IMR-90 (cell line): Measurements from ENCODE around the gene PLA2G1B.

Experiments
- BHLHE40 ChIP-seq: fragments of 150-350 bp; IDR thresholded peaks from 2 replicates; pipeline ENCODE4 v1.6.1; 2016; ENCODE audit warnings: mild to moderate bottlenecking, low read depth, low read length
- FOS ChIP-seq: fragments of 150-350 bp; IDR thresholded peaks from 2 replicates; pipeline ENCODE4 v1.6.1; 2016; ENCODE audit warnings: low read depth, low read length
- MAZ ChIP-seq: IDR thresholded peaks from 2 replicates; pipeline ENCODE4 v1.6.1; 2012; ENCODE audit warnings: low read depth, mild to moderate bottlenecking, low read length, improper control_type of control experiment, moderate library complexity, borderline replicate concordance
- MXI1 ChIP-seq: IDR thresholded peaks from 2 replicates; pipeline ENCODE4 v1.6.1; 2012; ENCODE audit warnings: low read depth, mild to moderate bottlenecking, low read length, moderate library complexity, borderline replicate concordance
- NFE2L2 ChIP-seq: fragments of 150-350 bp; IDR thresholded peaks from 2 replicates; pipeline ENCODE4 v1.6.1; 2016; ENCODE audit warnings: low read depth, mild to moderate bottlenecking, low read length
- POLR2A ChIP-seq: IDR thresholded peaks from 2 replicates; pipeline ENCODE4 v1.6.1; 2012; ENCODE audit warnings: mild to moderate bottlenecking, low read depth, low read length
- RAD21 ChIP-seq: IDR thresholded peaks from 2 replicates; pipeline ENCODE4 v1.6.1; 2012; ENCODE audit warnings: low read length, improper control_type of control experiment
- RCOR1 ChIP-seq: IDR thresholded peaks from 2 replicates; pipeline ENCODE4 v1.6.1; 2012; ENCODE audit warnings: mild to moderate bottlenecking, low read length, improper control_type of control experiment; ENCODE audit not compliant: insufficient replicate concordance
- RFX5 ChIP-seq: IDR thresholded peaks from 2 replicates; pipeline ENCODE4 v1.8.0; 2012; ENCODE audit warnings: low read depth, mild to moderate bottlenecking, low read length, moderate library complexity
- SMC3 ChIP-seq: fragments of 150-350 bp; IDR thresholded peaks from 2 replicates; pipeline ENCODE4 v1.6.1; 2016; ENCODE audit warnings: low read depth, mild to moderate bottlenecking, antibody characterized with exemption, low read length, moderate library complexity
- TF ChIP-seq, protein P1 (sequence below): conservative IDR thresholded peaks from 2 replicates; pipeline ENCODE4 v1.5.1; 2012; ENCODE audit warnings: mild to moderate bottlenecking, low read depth, low read length, improper control_type of control experiment
- TF ChIP-seq, protein P2 (sequence below): fragments of 150-350 bp; IDR thresholded peaks from 2 replicates; pipeline ENCODE4 v1.6.1; 2016; ENCODE audit warnings: low read depth, mild to moderate bottlenecking, low read length, moderate library complexity, borderline replicate concordance

- TF ChIP-seq MXI1 (no peak), POLR2A (no peak), FOS (no peak), BHLHE40 (no peak), RCOR1 (no peak), RFX5 (no peak), MAZ (no peak), RAD21 (no peak), SMC3 (no peak), NFE2L2 (no peak)
- TF ChIP-seq, protein P1, sequence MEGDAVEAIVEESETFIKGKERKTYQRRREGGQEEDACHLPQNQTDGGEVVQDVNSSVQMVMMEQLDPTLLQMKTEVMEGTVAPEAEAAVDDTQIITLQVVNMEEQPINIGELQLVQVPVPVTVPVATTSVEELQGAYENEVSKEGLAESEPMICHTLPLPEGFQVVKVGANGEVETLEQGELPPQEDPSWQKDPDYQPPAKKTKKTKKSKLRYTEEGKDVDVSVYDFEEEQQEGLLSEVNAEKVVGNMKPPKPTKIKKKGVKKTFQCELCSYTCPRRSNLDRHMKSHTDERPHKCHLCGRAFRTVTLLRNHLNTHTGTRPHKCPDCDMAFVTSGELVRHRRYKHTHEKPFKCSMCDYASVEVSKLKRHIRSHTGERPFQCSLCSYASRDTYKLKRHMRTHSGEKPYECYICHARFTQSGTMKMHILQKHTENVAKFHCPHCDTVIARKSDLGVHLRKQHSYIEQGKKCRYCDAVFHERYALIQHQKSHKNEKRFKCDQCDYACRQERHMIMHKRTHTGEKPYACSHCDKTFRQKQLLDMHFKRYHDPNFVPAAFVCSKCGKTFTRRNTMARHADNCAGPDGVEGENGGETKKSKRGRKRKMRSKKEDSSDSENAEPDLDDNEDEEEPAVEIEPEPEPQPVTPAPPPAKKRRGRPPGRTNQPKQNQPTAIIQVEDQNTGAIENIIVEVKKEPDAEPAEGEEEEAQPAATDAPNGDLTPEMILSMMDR: no peak
- TF ChIP-seq, protein P2, sequence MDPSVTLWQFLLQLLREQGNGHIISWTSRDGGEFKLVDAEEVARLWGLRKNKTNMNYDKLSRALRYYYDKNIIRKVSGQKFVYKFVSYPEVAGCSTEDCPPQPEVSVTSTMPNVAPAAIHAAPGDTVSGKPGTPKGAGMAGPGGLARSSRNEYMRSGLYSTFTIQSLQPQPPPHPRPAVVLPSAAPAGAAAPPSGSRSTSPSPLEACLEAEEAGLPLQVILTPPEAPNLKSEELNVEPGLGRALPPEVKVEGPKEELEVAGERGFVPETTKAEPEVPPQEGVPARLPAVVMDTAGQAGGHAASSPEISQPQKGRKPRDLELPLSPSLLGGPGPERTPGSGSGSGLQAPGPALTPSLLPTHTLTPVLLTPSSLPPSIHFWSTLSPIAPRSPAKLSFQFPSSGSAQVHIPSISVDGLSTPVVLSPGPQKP: no peak
Observed at GRCh38 chr12:120332041-120332440, 4.5 kb upstream of the PLA2G1B start.
